ENCODE measurements around the gene MRPL58. TPM values are rescaled to one million over a fixed set of nuclear protein-coding genes. Genes with fewer than 3 reads are reported as not detected.
"Not testable (repeated sequence)": the region's sequence is repeated elsewhere in the genome, so short reads cannot be mapped to it uniquely, and the experiment has no call there.

The MRPL58 gene
- total RNA-seq (10 to 100 TPM; 16.6 to 17.4 TPM), polyA plus RNA-seq (10 to 100 TPM; 25.2 to 31.2 TPM)
- long read RNA-seq, donor 1, transcript MRPL58-201 (6 exons, 890 nt): major isoform, 16 of 20 reads
- long read RNA-seq, donor 1, partial matches to known transcripts: 2 of 20 reads
- long read RNA-seq, donor 1, other reads (novel, unspliced or antisense): 2 of 20 reads
- long read RNA-seq, donor 2, partial matches to known transcripts: 0 of 2 reads
- long read RNA-seq, donor 2, other reads (novel, unspliced or antisense): 1 of 2 reads

- Histone ChIP-seq H3K4me1 (ENCODE audit: control insufficient read depth in 1 of 2, insufficient read depth in 2 of 2, low read length in 2 of 2) (peaks cover 0 to 4% of the 10 kb centered on the region in 2 donors), H3K27ac (ENCODE audit: low read depth in 1 of 2, low read length in 2 of 2) (peak within 1 kb of the TSS in 1 of 2 donors; percentile 71), H3K27me3 (ENCODE audit: control insufficient read depth in 1 of 2, insufficient read depth in 2 of 2, low read length in 1 of 2) (no peaks in the 10 kb centered on the region), H3K9me3 (ENCODE audit: control insufficient read depth, low read length) (no peaks in the 10 kb centered on the region), H3K4me3 (ENCODE audit: low read length in 2 of 2) (peak within 1 kb of the TSS; percentile 22 to 85), H3K36me3 (ENCODE audit: control insufficient read depth in 1 of 2, insufficient read depth in 2 of 2, low read length in 1 of 2) (no peaks in the 10 kb centered on the region)
- DNase-seq (peak; percentile 88 to 94), ATAC-seq (ENCODE audit: low FRiP score) (peak; percentile 98)
- intact Hi-C loops (cut with DNase I): loop anchor here (5.0 kb wide), 1 partner anchor 50 kb away; no protein-coding TSS in a partner anchor
- 0 to 1% methylated on average over 62 to 63 of the region's 63 CpGs for WGBS, 2 donors
These were observed at the start of gene MRPL58 for GRCh38 chr17:75012346-75013091. Gene MRPL58, plus strand, starts transcription at chr17:75012670. Its CDS starts 17 bp downstream, at chr17:75012687.

- no peaks in the 10 kb centered on the region for H3K36me3 ChIP-seq (ENCODE audit: control insufficient read depth in 1 of 2, insufficient read depth in 2 of 2, low read length in 1 of 2)
- no peaks in the 10 kb centered on the region for H3K27me3 ChIP-seq (ENCODE audit: control insufficient read depth in 1 of 2, insufficient read depth in 2 of 2, low read length in 1 of 2)
- H3K27ac ChIP-seq (ENCODE audit: low read depth in 1 of 2, low read length in 2 of 2): no peak overlapping the region
- intact Hi-C loops (cut with DNase I): loop anchor here (5.0 kb wide), 4 partner anchors 49 to 239 kb away; partner anchors contain the start of genes MRPL58 (in 2 of the 2) and ARMC7 (in 1 of the 2)
- H3K9me3 ChIP-seq (ENCODE audit: control insufficient read depth, low read length): no peaks in the 10 kb centered on the region
- ATAC-seq (ENCODE audit: low FRiP score): no peak
- WGBS, 2 donors: 79 to 80% methylated on average over 12 of the region's 12 CpGs
- no peaks in the 10 kb centered on the region for H3K4me1 ChIP-seq (ENCODE audit: control insufficient read depth in 1 of 2, insufficient read depth in 2 of 2, low read length in 2 of 2)
- no peak for DNase-seq
- H3K4me3 ChIP-seq (ENCODE audit: low read length in 2 of 2): no peak overlapping the region
These were observed 48.8 kb upstream of the MRPL58 start for GRCh38 chr17:74963656-74964055.

DNA sequence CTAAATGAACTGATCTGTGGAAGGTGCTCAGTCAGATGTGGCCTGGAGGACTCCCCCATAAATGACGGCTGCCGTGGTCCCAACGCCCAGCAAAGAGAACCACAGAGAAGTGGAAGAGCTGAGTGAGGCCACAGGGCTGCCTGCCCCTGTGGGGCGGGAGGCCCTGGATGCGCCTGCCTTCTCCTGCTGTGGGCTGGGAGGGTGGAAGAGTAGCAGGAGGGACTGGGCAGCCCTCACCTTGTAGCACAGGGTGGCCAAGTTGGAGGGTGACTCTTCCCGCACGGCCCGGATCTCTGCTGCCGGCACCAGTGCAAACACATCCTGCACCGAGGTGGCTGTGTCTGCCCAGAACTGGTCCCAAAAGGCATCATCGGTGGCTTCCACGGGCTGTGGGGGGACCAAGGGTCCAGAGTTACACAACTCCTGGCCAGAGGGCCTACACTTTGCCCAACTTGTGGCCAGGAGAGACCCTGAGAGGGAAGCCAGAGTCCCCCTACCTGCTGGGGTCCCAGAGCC, 48.2 kb upstream of the MRPL58 start:
- H3K4me3 ChIP-seq (ENCODE audit: low read length in 2 of 2): no peak overlapping the region
- 91 to 93% methylated on average over 12 of the region's 12 CpGs for WGBS, 2 donors
- H3K9me3 ChIP-seq (ENCODE audit: control insufficient read depth, low read length): no peaks in the 10 kb centered on the region
- no peaks in the 10 kb centered on the region for H3K27me3 ChIP-seq (ENCODE audit: control insufficient read depth in 1 of 2, insufficient read depth in 2 of 2, low read length in 1 of 2)
- ATAC-seq (ENCODE audit: low FRiP score) (no peak), DNase-seq (no peak)
- H3K36me3 ChIP-seq (ENCODE audit: control insufficient read depth in 1 of 2, insufficient read depth in 2 of 2, low read length in 1 of 2): no peaks in the 10 kb centered on the region
- intact Hi-C loops (cut with DNase I): loop anchor here (5.0 kb wide), 4 partner anchors 48 to 238 kb away; partner anchors contain the start of genes MRPL58 (in 2 of the 2) and ARMC7 (in 1 of the 2)
- H3K4me1 ChIP-seq (ENCODE audit: control insufficient read depth in 1 of 2, insufficient read depth in 2 of 2, low read length in 2 of 2): no peaks in the 10 kb centered on the region
- H3K27ac ChIP-seq (ENCODE audit: low read depth in 1 of 2, low read length in 2 of 2): no peak overlapping the region

GRCh38 chr17:74964988-74965622, 47.4 kb upstream of the MRPL58 start:
- ATAC-seq (ENCODE audit: low FRiP score) (no peak), DNase-seq (no peak)
- Histone ChIP-seq H3K9me3 (ENCODE audit: control insufficient read depth, low read length) (no peaks in the 10 kb centered on the region), H3K27me3 (ENCODE audit: control insufficient read depth in 1 of 2, insufficient read depth in 2 of 2, low read length in 1 of 2) (no peaks in the 10 kb centered on the region), H3K36me3 (ENCODE audit: control insufficient read depth in 1 of 2, insufficient read depth in 2 of 2, low read length in 1 of 2) (no peaks in the 10 kb centered on the region), H3K27ac (ENCODE audit: low read depth in 1 of 2, low read length in 2 of 2) (no peak overlapping the region), H3K4me1 (ENCODE audit: control insufficient read depth in 1 of 2, insufficient read depth in 2 of 2, low read length in 2 of 2) (no peaks in the 10 kb centered on the region), H3K4me3 (ENCODE audit: low read length in 2 of 2) (no peak overlapping the region)
- WGBS, 2 donors: 84 to 89% methylated on average over 14 of the region's 14 CpGs
- intact Hi-C loops (cut with DNase I): loop anchor here (5.0 kb wide), 4 partner anchors 47 to 237 kb away; partner anchors contain the start of genes MRPL58 (in 2 of the 2) and ARMC7 (in 1 of the 2)

DNA sequence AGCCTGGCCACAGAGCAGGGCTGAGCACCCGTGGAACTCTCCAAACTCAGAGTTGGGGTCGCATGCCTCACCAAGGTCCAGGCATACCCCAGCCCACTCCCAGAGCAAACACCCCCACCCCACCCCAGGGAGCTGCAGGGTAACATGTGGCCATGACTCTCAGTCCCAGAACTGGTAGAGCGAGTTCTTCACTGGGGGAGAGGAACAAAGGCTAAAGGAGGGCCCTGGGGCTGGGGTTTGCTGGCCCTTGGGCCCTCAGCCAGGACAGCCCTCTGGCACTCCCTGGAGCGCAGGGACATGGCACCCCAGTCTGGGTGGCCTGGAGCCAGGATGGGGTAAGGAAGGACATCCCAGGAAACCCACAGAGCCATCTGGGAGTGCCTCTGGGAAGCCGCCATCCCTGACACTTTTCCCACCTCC, 44.1 kb upstream of the MRPL58 start:
- Histone ChIP-seq H3K4me3 (ENCODE audit: low read length in 2 of 2) (no peak overlapping the region), H3K27me3 (ENCODE audit: control insufficient read depth in 1 of 2, insufficient read depth in 2 of 2, low read length in 1 of 2) (no peaks in the 10 kb centered on the region), H3K4me1 (ENCODE audit: control insufficient read depth in 1 of 2, insufficient read depth in 2 of 2, low read length in 2 of 2) (no peaks in the 10 kb centered on the region), H3K36me3 (ENCODE audit: control insufficient read depth in 1 of 2, insufficient read depth in 2 of 2, low read length in 1 of 2) (no peaks in the 10 kb centered on the region), H3K27ac (ENCODE audit: low read depth in 1 of 2, low read length in 2 of 2) (no peak overlapping the region), H3K9me3 (ENCODE audit: control insufficient read depth, low read length) (no peaks in the 10 kb centered on the region)
- intact Hi-C loops (cut with DNase I): no loop called here
- 87% methylated on average over 5 of the region's 5 CpGs for WGBS, 2 donors
- ATAC-seq (ENCODE audit: low FRiP score) (no peak), DNase-seq (no peak)

GRCh38 chr17:74969501-74969900, 43.0 kb upstream of the MRPL58 start:
- H3K27me3 ChIP-seq (ENCODE audit: control insufficient read depth in 1 of 2, insufficient read depth in 2 of 2, low read length in 1 of 2); DNase-seq; H3K27ac ChIP-seq (ENCODE audit: low read depth in 1 of 2, low read length in 2 of 2); H3K4me1 ChIP-seq (ENCODE audit: control insufficient read depth in 1 of 2, insufficient read depth in 2 of 2, low read length in 2 of 2); ATAC-seq (ENCODE audit: low FRiP score); intact Hi-C loops (cut with DNase I); H3K4me3 ChIP-seq (ENCODE audit: low read length in 2 of 2); H3K9me3 ChIP-seq (ENCODE audit: control insufficient read depth, low read length); H3K36me3 ChIP-seq (ENCODE audit: control insufficient read depth in 1 of 2, insufficient read depth in 2 of 2, low read length in 1 of 2): not testable (repeated sequence)
- WGBS, 2 donors: 90 to 94% methylated on average over 5 of the region's 5 CpGs

DNA sequence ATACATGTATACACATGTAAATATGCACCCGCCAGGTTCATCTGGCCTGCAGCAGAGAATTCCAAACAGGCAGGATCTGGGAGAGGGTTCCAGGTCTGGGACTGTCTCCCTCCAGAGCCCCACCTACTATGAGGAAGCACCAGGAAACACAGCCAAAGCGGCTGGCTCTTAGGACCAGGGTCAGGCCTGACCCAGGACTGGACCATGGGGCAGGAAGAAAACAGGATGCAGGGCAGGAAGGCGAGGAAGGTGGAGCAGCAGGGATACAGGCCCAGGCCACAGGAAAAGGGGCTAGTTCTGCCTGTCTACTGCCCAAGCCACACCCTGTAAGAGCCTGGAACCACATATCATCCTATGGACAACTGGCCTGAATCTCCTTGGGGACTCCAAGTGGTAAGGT, 42.1 kb upstream of the MRPL58 start:
- no peak for ATAC-seq (ENCODE audit: low FRiP score)
- no peaks in the 10 kb centered on the region for H3K27me3 ChIP-seq (ENCODE audit: control insufficient read depth in 1 of 2, insufficient read depth in 2 of 2, low read length in 1 of 2)
- H3K4me1 ChIP-seq (ENCODE audit: control insufficient read depth in 1 of 2, insufficient read depth in 2 of 2, low read length in 2 of 2): no peaks in the 10 kb centered on the region
- WGBS, 2 donors: 90 to 96% methylated on average over 3 of the region's 3 CpGs
- intact Hi-C loops (cut with DNase I): no loop called here
- no peaks in the 10 kb centered on the region for H3K9me3 ChIP-seq (ENCODE audit: control insufficient read depth, low read length)
- DNase-seq: no peak
- no peak overlapping the region for H3K27ac ChIP-seq (ENCODE audit: low read depth in 1 of 2, low read length in 2 of 2)
- H3K36me3 ChIP-seq (ENCODE audit: control insufficient read depth in 1 of 2, insufficient read depth in 2 of 2, low read length in 1 of 2): no peaks in the 10 kb centered on the region
- no peak overlapping the region for H3K4me3 ChIP-seq (ENCODE audit: low read length in 2 of 2)

- Histone ChIP-seq H3K27ac (ENCODE audit: low read depth in 1 of 2, low read length in 2 of 2) (no peak overlapping the region), H3K36me3 (ENCODE audit: control insufficient read depth in 1 of 2, insufficient read depth in 2 of 2, low read length in 1 of 2) (no peaks in the 10 kb centered on the region), H3K27me3 (ENCODE audit: control insufficient read depth in 1 of 2, insufficient read depth in 2 of 2, low read length in 1 of 2) (no peaks in the 10 kb centered on the region), H3K9me3 (ENCODE audit: control insufficient read depth, low read length) (no peaks in the 10 kb centered on the region), H3K4me3 (ENCODE audit: low read length in 2 of 2) (no peak overlapping the region), H3K4me1 (ENCODE audit: control insufficient read depth in 1 of 2, insufficient read depth in 2 of 2, low read length in 2 of 2) (no peaks in the 10 kb centered on the region)
- intact Hi-C loops (cut with DNase I): no loop called here
- DNase-seq (peak in 1 of 2 donors; percentile 61), ATAC-seq (ENCODE audit: low FRiP score) (no peak)
- 89 to 91% methylated on average over 8 of the region's 8 CpGs for WGBS, 2 donors
These were observed 41.2 kb upstream of the MRPL58 start for GRCh38 chr17:74971069-74971841.
